Mammary epithelial cell (primary cell): Measurements from ENCODE around the gene MT1G.

Experiments
- EZH2 ChIP-seq: IDR thresholded peaks from 2 replicates; pipeline ENCODE4 v1.6.1; 2012; ENCODE audit warnings: low read length, inconsistent platforms, borderline replicate concordance
- TF ChIP-seq, protein P1 (sequence below), 2 donors: IDR thresholded peaks in 1 of 2; conservative IDR thresholded peaks in 1 of 2; 2 replicates each; pipeline ENCODE4 v1.5.1; 2011 to 2012; ENCODE audit warnings: inconsistent platforms in 2 of 2, low read length in 2 of 2, mild to moderate bottlenecking in 2 of 2, control low read depth in 1 of 2, low read depth in 1 of 2; ENCODE audit not compliant: insufficient read depth in 1 of 2; ENCODE audit errors: extremely low read depth in 1 of 2

DNA sequence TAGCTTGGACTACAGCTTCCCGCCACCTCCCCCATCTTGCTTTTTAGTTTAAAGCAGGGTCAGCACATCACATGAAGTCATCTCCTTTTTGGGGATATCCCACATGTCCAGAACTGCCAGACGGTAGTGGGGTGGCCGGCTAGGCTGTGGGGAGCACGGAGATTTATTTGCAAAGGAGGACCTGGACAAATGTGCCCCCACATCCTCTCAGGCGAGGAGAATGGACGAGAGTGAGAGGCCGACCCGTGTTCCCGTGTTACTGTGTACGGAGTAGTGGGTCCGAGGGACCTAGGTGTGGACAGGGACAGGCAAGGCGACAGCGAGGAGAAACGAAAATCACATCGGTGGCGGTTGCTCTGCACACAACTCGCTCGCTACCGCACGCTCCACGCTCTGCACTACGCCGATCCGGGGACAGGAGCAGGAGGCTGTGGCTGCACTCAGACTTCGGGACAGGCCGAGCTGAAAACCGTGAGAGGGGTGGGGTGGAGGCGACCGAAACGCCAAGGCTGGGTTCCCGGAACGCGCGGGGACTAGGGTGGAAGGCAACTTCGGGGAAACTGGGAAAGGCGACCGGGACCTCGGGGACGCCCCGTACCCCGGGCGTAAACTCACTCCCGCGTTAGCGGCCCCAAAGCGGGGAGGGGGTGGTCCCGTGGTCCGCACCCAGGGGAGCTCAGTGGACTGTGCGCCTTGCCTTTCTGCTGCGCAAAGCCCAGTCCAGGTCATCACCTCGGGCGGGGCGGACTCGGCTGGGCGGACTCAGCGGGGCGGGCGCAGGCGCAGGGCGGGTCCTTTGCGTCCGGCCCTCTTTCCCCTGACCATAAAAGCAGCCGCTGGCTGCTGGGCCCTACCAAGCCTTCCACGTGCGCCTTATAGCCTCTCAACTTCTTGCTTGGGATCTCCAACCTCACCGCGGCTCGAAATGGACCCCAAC, 29.8 kb downstream of the MT1G start, which contains the start of gene MT1A:
- TF ChIP-seq, protein P1, sequence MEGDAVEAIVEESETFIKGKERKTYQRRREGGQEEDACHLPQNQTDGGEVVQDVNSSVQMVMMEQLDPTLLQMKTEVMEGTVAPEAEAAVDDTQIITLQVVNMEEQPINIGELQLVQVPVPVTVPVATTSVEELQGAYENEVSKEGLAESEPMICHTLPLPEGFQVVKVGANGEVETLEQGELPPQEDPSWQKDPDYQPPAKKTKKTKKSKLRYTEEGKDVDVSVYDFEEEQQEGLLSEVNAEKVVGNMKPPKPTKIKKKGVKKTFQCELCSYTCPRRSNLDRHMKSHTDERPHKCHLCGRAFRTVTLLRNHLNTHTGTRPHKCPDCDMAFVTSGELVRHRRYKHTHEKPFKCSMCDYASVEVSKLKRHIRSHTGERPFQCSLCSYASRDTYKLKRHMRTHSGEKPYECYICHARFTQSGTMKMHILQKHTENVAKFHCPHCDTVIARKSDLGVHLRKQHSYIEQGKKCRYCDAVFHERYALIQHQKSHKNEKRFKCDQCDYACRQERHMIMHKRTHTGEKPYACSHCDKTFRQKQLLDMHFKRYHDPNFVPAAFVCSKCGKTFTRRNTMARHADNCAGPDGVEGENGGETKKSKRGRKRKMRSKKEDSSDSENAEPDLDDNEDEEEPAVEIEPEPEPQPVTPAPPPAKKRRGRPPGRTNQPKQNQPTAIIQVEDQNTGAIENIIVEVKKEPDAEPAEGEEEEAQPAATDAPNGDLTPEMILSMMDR (conservative IDR thresholded peaks at IDR 0.05 in 1 of 2, IDR thresholded peaks at IDR 0.05 in 1 of 2; ENCODE audit: extremely low read depth in 1 of 2, insufficient read depth in 1 of 2, low read depth in 1 of 2, low read length in 2 of 2), result no peak
- TF ChIP-seq EZH2, result no peak
